NAMALWA (cell line): ENCODE measurements around the gene GBP1.
"Not testable (repeated sequence)": the region's sequence is repeated elsewhere in the genome, so short reads cannot be mapped to it uniquely, and the experiment has no call there.

Source experiments
- DNase-seq: peaks from one replicate; pipeline ENCODE4 v3.0.0-alpha.2; 2015; ENCODE audit warnings: low spot score

Gene GBP1

GRCh38 chr1:89051955-89052312 is 13.1 kb downstream of the GBP1 start:
- no peak for DNase-seq

- DNase-seq = no peak
Measured at GRCh38 chr1:89051300-89051954, 13.6 kb downstream of the GBP1 start.

- no peak for DNase-seq
Measured at GRCh38 chr1:89050649-89051033, 14.4 kb downstream of the GBP1 start.

- DNase-seq = not testable (repeated sequence)
Measured at GRCh38 chr1:89049901-89050648, 14.9 kb downstream of the GBP1 start.

- DNase-seq = not testable (repeated sequence)
Measured at GRCh38 chr1:89049187-89049586, 15.8 kb downstream of the GBP1 start.

- no peak for DNase-seq
Measured at GRCh38 chr1:89047734-89048133, 17.3 kb downstream of the GBP1 start.

GRCh38 chr1:89046318-89047183 is 18.5 kb downstream of the GBP1 start:
- peak; percentile 17 for DNase-seq

GRCh38 chr1:89044970-89045721 is 19.9 kb downstream of the GBP1 start:
- no peak for DNase-seq

- DNase-seq = no peak
Measured at GRCh38 chr1:89043940-89044339, 21.1 kb downstream of the GBP1 start.

GRCh38 chr1:89042491-89042890 is 22.5 kb downstream of the GBP1 start:
- no peak for DNase-seq

- DNase-seq = no peak
Measured at GRCh38 chr1:89041721-89042120, 23.3 kb downstream of the GBP1 start.

- DNase-seq = no peak
Measured at GRCh38 chr1:89041119-89041641, 23.8 kb downstream of the GBP1 start.

- DNase-seq = no peak
Measured at GRCh38 chr1:89040315-89040626, 24.7 kb downstream of the GBP1 start.

GRCh38 chr1:89037186-89037585 is 27.8 kb downstream of the GBP1 start:
- DNase-seq = no peak

- no peak for DNase-seq
Measured at GRCh38 chr1:89035080-89035479, 29.9 kb downstream of the GBP1 start.

- not testable (repeated sequence) for DNase-seq
Measured at GRCh38 chr1:89034004-89034403, 31.0 kb downstream of the GBP1 start.

GRCh38 chr1:89029051-89029450 is 36.0 kb downstream of the GBP1 start:
- not testable (repeated sequence) for DNase-seq

- no peak for DNase-seq
Measured at GRCh38 chr1:89025928-89026327, 39.1 kb downstream of the GBP1 start.

- DNase-seq = no peak
Measured at GRCh38 chr1:89023026-89023425, 42.0 kb downstream of the GBP1 start.

- peak; percentile 45 for DNase-seq
Measured at GRCh38 chr1:89022167-89022959, 42.6 kb downstream of the GBP1 start, which contains the start of gene GBP3. Gene GBP3, minus strand, starts transcription at chr1:89022866. Its CDS starts 2,145 bp downstream, at chr1:89020721.

GRCh38 chr1:89018318-89018717 is 46.7 kb downstream of the GBP1 start:
- DNase-seq = not testable (repeated sequence)
